Measurements from ENCODE around the gene CNNM1.

GRCh38 chr10:99318475-99318874 lies 10.7 kb upstream of the CNNM1 start:
- TF ChIP-seq EZH2 (IDR thresholded peaks at IDR 0.05; ENCODE audit: borderline replicate concordance, low read depth, low read length, severe bottlenecking): no peak
- TF ChIP-seq CTCF (IDR thresholded peaks at IDR 0.05; ENCODE audit: extremely low read depth in 1 of 2, insufficient read depth in 1 of 2, low read depth in 1 of 2, low read length in 2 of 2): no peak
- no peak for TF ChIP-seq MYC (IDR thresholded peaks at IDR 0.05; ENCODE audit: low read depth, low read length)
- no peak for TF ChIP-seq POLR2AphosphoS5 (IDR thresholded peaks at IDR 0.05; ENCODE audit: insufficient read depth, low read depth, low read length)
- no peak for TF ChIP-seq POLR2A (IDR thresholded peaks at IDR 0.05; ENCODE audit: low read depth, low read length)

All from endothelial cell of umbilical vein (primary cell).